Ureter (tissue), 1 donor: ENCODE data around the gene KRT73. TPM values are rescaled to one million over a fixed set of nuclear protein-coding genes. Genes with fewer than 3 reads are reported as not detected.
A peak's percentile ranks its signal among the peaks of the same experiment; 100 is the strongest.

Experiments used
- DNase-seq: peaks from one replicate; pipeline ENCODE4 v3.0.0-alpha.2; 2020; ENCODE audit warnings: low spot score
- total RNA-seq: library from RNA; stranded (reverse); gene quantifications from one replicate; pipeline ENCODE4 v1.2.4, GENCODE V29; 2023
- donor health status: DM: yes; HTN: yes; CAD: no.

Gene KRT73
- total RNA-seq, 1 donor from 2014 or later, result not detected

- no peak for DNase-seq
These were observed 27.6 kb upstream of the KRT73 start for GRCh38 chr12:52645982-52646381.

GRCh38 chr12:52645120-52645761, 26.9 kb upstream of the KRT73 start:
- DNase-seq, result no peak

GRCh38 chr12:52644078-52644415, 25.7 kb upstream of the KRT73 start:
- no peak for DNase-seq

- no peak for DNase-seq
These were observed 25.1 kb upstream of the KRT73 start for GRCh38 chr12:52643233-52644077.

GRCh38 chr12:52641468-52641867, 23.1 kb upstream of the KRT73 start:
- DNase-seq, result no peak

GRCh38 chr12:52637299-52637698, 18.9 kb upstream of the KRT73 start:
- peak; percentile 20 for DNase-seq

GRCh38 chr12:52636592-52637258, 18.4 kb upstream of the KRT73 start:
- DNase-seq, result peak; percentile 14

- peak; percentile 32 for DNase-seq
These were observed 17.8 kb upstream of the KRT73 start for GRCh38 chr12:52636189-52636588.

GRCh38 chr12:52634266-52635056, 16.1 kb upstream of the KRT73 start:
- DNase-seq, result peak; percentile 53

GRCh38 chr12:52633383-52633782, 15.0 kb upstream of the KRT73 start:
- DNase-seq, result peak; percentile 26

- DNase-seq, result peak; percentile 17
These were observed 14.3 kb upstream of the KRT73 start for GRCh38 chr12:52632656-52633055.

GRCh38 chr12:52631676-52632459, 13.5 kb upstream of the KRT73 start:
- DNase-seq, result peak; percentile 18

GRCh38 chr12:52631264-52631663, 12.9 kb upstream of the KRT73 start:
- DNase-seq, result peak; percentile 25

GRCh38 chr12:52630599-52631200, 12.3 kb upstream of the KRT73 start:
- peak; percentile 17 for DNase-seq

- peak; percentile 12 for DNase-seq
These were observed 11.7 kb upstream of the KRT73 start for GRCh38 chr12:52630008-52630500.

GRCh38 chr12:52629281-52630007, 11.1 kb upstream of the KRT73 start:
- DNase-seq, result peak; percentile 35

GRCh38 chr12:52628841-52629240, 10.5 kb upstream of the KRT73 start:
- peak; percentile 38 for DNase-seq

- peak; percentile 5 for DNase-seq
These were observed 9.8 kb upstream of the KRT73 start for GRCh38 chr12:52628111-52628507.

GRCh38 chr12:52627395-52628110, 9.2 kb upstream of the KRT73 start:
- DNase-seq, result peak; percentile 10
